NCI-H82 treated with DMSO at 0.1 percent for 48 hours (cell line): ENCODE results near the gene TTK.
"Not testable (repeated sequence)": the region's sequence is repeated elsewhere in the genome, so short reads cannot be mapped to it uniquely, and the experiment has no call there.

Source experiments
- DNase-seq: peaks from one replicate; lab custom pipeline; 2025; ENCODE audit not compliant: unreplicated experiment; lab: John Stamatoyannopoulos, UW

Gene TTK

DNA sequence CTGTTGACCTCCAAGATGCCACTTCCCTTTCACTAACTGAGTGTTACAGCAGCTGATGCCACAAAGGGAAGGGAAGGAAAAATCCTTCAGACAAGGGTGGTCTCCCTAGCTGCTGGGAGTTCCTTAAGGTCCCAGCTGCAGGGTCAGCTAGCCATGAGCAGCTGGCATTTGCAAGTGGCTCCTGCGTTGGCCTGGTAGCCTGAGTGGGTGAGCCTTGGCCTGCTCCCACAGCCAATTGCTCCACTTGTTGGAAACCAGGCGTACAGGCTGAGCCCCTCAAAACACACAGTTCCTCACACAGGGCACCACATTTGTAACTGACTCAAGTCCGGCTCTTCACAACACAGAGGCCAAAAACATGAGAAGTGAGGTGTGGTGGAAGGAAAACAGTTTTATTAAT, 16.7 kb downstream of the TTK start:
- no peak for DNase-seq

GRCh38 chr6:80021591-80021990, 17.1 kb downstream of the TTK start:
- DNase-seq: no peak

DNA sequence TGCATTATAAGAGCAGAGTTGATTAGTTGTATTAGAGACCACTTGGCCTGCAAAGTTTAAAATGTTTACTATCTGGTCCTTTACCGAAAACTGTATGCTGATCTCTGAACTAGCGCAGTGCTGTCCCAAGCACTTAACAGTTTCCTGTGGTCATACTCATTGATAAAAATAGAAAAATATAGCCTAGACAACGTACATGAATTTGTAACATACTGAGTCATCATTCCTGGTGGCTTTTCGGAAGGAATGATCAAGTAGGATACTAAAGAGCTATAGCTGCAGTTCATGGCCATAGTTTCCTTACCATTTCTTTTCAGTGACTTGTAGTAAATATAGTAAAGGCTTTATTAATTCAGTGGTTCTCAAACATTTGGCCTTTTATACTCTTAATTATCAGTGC, 18.4 kb downstream of the TTK start:
- no peak for DNase-seq

DNA sequence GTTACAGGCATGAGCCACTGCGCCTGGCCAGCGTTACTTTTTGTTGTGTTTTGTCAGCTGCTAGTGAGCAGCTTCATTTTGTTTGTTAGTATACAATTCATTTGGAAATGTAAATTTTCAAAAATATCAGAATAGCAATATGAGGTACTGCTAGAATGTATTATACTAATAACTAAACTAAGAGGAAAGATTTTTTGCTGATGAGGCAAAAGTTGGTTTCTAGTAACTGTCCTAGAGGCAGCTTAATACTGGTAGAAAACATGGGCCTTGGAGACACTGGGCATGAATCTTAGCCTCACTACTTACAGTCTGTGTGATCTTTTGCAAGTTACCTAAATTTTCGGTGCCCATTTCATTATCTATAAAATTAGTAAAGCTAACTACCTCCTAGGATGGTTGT, 24.1 kb downstream of the TTK start:
- DNase-seq: no peak

DNA sequence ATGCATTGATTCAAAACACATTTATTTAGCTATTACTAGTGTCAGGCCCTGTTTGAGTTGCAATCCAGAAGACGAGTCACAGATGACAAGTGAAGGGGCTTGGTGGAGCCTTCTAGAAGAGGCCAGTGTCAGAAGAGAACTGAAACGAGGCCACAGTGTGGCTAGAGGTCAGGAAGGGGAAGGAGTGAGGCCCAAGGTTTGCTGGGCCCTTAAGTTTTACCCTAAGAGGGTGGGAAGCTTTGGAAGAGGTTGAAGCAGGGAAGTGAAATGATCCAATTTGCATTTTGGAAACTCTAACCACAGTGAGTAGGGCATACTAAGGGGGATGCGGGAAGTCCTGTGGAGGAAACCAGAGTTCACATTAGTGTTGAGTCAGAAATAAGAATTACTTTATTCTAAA, 25.0 kb downstream of the TTK start:
- no peak for DNase-seq

DNA sequence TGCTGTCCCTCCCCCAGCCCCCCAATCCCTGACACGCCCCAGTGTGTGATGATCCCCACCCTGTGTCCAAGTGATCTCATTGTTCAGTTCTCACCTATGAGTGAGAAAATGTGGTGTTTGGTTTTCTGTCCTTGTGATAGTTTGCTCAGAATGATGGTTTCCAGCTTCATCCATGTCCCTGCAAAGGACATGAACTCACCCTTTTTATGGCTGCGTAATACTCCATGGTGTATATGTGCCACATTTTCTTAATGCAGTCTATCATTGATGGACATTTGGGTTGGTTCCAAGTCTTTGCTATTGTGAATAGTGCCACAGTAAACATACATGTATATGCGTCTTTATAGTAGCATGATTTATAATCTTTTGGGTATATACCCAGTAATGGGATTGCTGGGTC, 43.8 kb downstream of the TTK start:
- DNase-seq: not testable (repeated sequence)

DNA sequence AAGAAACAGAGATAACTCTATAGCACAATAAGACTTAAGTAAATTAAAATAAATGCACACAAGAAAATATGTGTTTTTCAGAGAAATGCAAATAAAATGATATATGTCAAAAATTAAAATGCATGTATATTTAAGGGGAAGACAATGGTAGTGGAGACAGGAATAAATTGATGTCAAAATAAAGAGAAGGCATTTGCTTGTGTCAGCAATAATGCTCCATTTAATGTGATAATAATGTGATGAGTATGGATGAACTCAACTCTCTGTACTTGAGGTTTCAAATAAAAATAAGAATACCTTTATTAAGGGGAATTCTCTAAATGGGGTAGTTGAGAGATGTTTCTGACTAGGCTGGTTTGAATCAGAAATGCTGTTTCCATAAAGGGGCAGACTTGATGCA, 56.3 kb downstream of the TTK start:
- DNase-seq: no peak

- DNase-seq: not testable (repeated sequence)
These were observed 63.7 kb downstream of the TTK start for GRCh38 chr6:80068146-80068545.

- DNase-seq: not testable (repeated sequence)
These were observed 66.0 kb downstream of the TTK start for GRCh38 chr6:80070431-80070830.

- DNase-seq: no peak
These were observed 72.6 kb downstream of the TTK start for GRCh38 chr6:80077067-80077466.

- DNase-seq: no peak
These were observed 84.2 kb downstream of the TTK start for GRCh38 chr6:80088637-80089036.

DNA sequence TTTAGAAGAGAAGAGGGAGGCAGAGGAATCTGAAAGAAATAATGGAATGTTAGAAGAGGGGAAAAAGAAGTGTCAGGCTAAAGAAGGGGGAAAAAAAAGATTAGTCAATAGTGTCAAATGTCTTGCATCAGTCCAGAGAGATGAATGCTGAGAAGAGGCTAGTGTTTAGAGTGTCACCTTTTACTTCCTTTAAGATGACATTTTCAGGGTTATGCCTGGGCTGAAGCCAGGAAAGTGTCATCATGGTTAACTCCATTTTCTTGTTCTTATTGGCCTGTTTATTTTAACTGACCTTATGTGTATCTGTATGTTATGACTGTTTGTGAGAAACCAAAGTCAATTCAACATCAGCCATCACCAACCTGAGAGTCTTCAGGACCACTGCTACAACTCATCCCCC, 87.1 kb downstream of the TTK start:
- no peak for DNase-seq
